ENCODE results near the gene RBL2. TPM values are rescaled to one million over a fixed set of nuclear protein-coding genes. Genes with fewer than 3 reads are reported as not detected.
"Not testable (repeated sequence)": the region's sequence is repeated elsewhere in the genome, so short reads cannot be mapped to it uniquely, and the experiment has no call there.

The RBL2 gene
- total RNA-seq (10 to 100 TPM; 48.0 to 88.7 (median 71.7) TPM), polyA plus RNA-seq (10 to 100 TPM; 49.8 to 73.7 TPM)
- long read RNA-seq, donor 1, partial matches to known transcripts: 115 of 123 reads
- long read RNA-seq, donor 1, other reads (novel, unspliced or antisense): 8 of 123 reads
- long read RNA-seq, donor 2, full-length matches to known transcripts: 10 of 219 reads
- long read RNA-seq, donor 2, partial matches to known transcripts: 180 of 219 reads
- long read RNA-seq, donor 2, other reads (novel, unspliced or antisense): 29 of 219 reads
- long read RNA-seq, donor 3, full-length matches to known transcripts: 157 of 234 reads
- long read RNA-seq, donor 3, partial matches to known transcripts: 31 of 234 reads
- long read RNA-seq, donor 3, other reads (novel, unspliced or antisense): 46 of 234 reads

GRCh38 chr16:53434377-53435065 lies at the start of gene RBL2:
Gene RBL2 (plus strand): TSS chr16:53434471. CDS start chr16:53434557, 86 bp downstream.
- Histone ChIP-seq H3K4me1 (ENCODE audit: insufficient read depth) (no peaks in the 10 kb centered on the region), H3K27ac (peak within 1 kb of the TSS; percentile 70 to 90), H3K36me3 (no peaks in the 10 kb centered on the region), H3K9me3 (peaks cover 0 to 6% of the 10 kb centered on the region in 2 donors), H3K27me3 (no peaks in the 10 kb centered on the region), H3K4me3 (peak within 1 kb of the TSS; percentile 83)
- TF ChIP-seq EP300 (IDR thresholded peaks at IDR 0.05) (no peak), POLR2A (IDR thresholded peaks at IDR 0.05) (peak; percentile 37)
- 0 to 1% (median 1%) methylated on average over 61 to 89 of the region's 89 CpGs for WGBS, 3 donors
- intact Hi-C loops (cut with DNase I): loop anchor here in 1 of 4 donors (10.0 kb wide), 1 partner anchor 380 kb away; the partner anchor contains the start of genes CHD9 and CHD9NB
- DNase-seq: peak; percentile 81 to 90 (median 87)

GRCh38 chr16:53384610-53385009 lies 49.7 kb upstream of the RBL2 start:
- H3K36me3 ChIP-seq; H3K4me1 ChIP-seq (ENCODE audit: insufficient read depth); intact Hi-C loops (cut with DNase I); H3K4me3 ChIP-seq; H3K27me3 ChIP-seq; H3K27ac ChIP-seq; H3K9me3 ChIP-seq; DNase-seq: not testable (repeated sequence)
- 78 to 83% (median 81%) methylated on average over 8 of the region's 8 CpGs for WGBS, 3 donors

GRCh38 chr16:53404959-53405358 lies 29.3 kb upstream of the RBL2 start:
- H3K4me3 ChIP-seq: no peak overlapping the region
- intact Hi-C loops (cut with DNase I): no loop called here
- no peaks in the 10 kb centered on the region for H3K9me3 ChIP-seq
- H3K27ac ChIP-seq: no peak overlapping the region
- H3K36me3 ChIP-seq: no peaks in the 10 kb centered on the region
- 6 to 25% (median 18%) methylated on average over 2 of the region's 2 CpGs for WGBS, 3 donors
- no peaks in the 10 kb centered on the region for H3K27me3 ChIP-seq
- TF ChIP-seq CTCF (IDR thresholded peaks at IDR 0.05) (no peak), EP300 (IDR thresholded peaks at IDR 0.05) (no peak), POLR2A (IDR thresholded peaks at IDR 0.05) (no peak)
- H3K4me1 ChIP-seq (ENCODE audit: insufficient read depth): no peaks in the 10 kb centered on the region
- no peak for DNase-seq

- no peaks in the 10 kb centered on the region for H3K9me3 ChIP-seq
- H3K4me1 ChIP-seq (ENCODE audit: insufficient read depth): no peaks in the 10 kb centered on the region
- DNase-seq: no peak
- H3K4me3 ChIP-seq: no peak overlapping the region
- intact Hi-C loops (cut with DNase I): no loop called here
- no peak overlapping the region for H3K27ac ChIP-seq
- TF ChIP-seq POLR2A (IDR thresholded peaks at IDR 0.05): no peak
- no peak for TF ChIP-seq CTCF (IDR thresholded peaks at IDR 0.05)
- no peak for TF ChIP-seq EP300 (IDR thresholded peaks at IDR 0.05)
- no peaks in the 10 kb centered on the region for H3K27me3 ChIP-seq
- no peaks in the 10 kb centered on the region for H3K36me3 ChIP-seq
- 94 to 96% (median 95%) methylated on average over 15 to 18 of the region's 18 CpGs for WGBS, 3 donors
Measured at GRCh38 chr16:53412549-53412948, 21.7 kb upstream of the RBL2 start.

GRCh38 chr16:53413864-53414263 lies 20.4 kb upstream of the RBL2 start:
- no peaks in the 10 kb centered on the region for H3K9me3 ChIP-seq
- H3K27me3 ChIP-seq: no peaks in the 10 kb centered on the region
- WGBS, 3 donors: 94 to 97% (median 95%) methylated on average over 18 of the region's 18 CpGs
- no peaks in the 10 kb centered on the region for H3K4me1 ChIP-seq (ENCODE audit: insufficient read depth)
- H3K4me3 ChIP-seq: no peak overlapping the region
- no peak for DNase-seq
- H3K36me3 ChIP-seq: no peaks in the 10 kb centered on the region
- intact Hi-C loops (cut with DNase I): no loop called here
- TF ChIP-seq CTCF (IDR thresholded peaks at IDR 0.05) (no peak), EP300 (IDR thresholded peaks at IDR 0.05) (no peak), POLR2A (IDR thresholded peaks at IDR 0.05) (no peak)
- H3K27ac ChIP-seq: no peak overlapping the region

Measured in ovary (tissue), 10 donors.